ENCODE data around the gene CLDN19.

Gene CLDN19

GRCh38 chr1:42700006-42700405 is 40.0 kb downstream of the CLDN19 start:
- DNase-seq (ENCODE audit: low read depth): no peak

DNA sequence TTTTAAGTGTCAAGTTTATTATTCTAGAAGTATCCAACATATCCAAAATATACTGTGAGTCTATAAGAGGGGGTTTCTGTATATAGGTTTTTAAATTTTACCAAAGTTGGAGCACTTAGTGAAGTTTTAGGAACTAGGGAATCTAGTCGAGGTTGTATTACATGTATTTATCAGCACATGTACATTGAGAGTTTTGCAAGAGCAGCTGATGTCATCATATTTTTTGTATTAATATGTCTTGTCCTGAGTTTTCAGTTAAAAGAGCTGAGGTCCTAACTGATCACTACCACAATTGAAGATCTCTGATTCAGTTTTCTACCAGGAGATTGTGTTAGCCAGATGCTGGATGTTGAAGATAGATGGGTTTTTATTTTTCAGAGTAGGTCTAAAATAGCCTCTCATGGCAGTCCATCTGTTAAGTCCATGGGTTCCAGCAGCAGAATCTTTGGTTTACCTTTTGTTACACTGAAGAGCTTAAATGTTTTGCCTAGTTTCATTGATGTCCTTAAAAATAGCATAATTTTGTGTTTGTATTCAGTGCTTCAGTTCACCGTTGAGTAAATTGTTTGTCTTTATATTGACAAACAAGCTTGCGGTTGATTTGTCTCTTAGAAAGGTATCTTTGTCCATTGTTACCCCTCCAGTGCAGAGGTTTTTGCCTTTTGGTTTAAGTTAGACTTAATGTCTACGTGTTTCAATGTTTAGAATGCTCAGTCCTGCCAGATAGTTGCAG is 41.8 kb downstream of the CLDN19 start:
- DNase-seq (ENCODE audit: low read depth): no peak

DNA sequence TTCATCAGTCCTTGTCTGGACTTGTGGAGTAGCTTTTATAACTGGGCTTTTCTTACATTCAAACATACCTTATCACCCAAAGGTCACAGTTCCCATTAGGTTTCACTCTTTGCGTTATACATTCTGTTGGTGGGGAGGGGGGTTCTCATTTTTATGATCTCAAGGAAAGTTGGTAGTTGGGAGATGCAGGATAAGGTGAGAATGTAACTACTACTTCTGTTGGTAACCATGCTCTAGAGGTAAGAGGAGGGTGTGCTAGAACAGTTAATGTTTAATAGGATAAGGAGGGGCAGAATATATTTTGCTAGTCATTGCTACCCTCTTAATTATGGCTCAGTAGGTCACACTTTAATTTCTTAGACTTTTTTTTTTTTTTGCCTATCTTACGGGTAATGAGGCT is 47.1 kb downstream of the CLDN19 start:
- no peak for DNase-seq (ENCODE audit: low read depth)

- no peak for DNase-seq (ENCODE audit: low read depth)
These were observed 47.6 kb downstream of the CLDN19 start for GRCh38 chr1:42692461-42692860.

DNA sequence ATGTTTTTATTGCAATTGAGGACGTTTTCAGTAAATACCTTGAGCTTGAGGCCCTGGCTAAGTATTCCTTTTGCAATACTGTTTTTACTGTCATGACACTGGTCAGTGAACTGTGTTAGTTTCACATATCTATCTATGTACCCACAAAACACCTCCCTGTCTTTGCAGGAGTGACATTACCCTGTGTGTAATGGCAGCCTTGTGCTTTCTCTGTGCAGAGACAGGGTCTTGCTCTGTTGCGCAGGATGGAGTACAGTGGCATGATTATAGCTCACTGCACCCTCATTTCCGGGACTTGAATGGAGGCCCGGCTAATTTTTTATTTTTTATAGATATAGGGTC is 48.9 kb downstream of the CLDN19 start:
- no peak for DNase-seq (ENCODE audit: low read depth)

DNA sequence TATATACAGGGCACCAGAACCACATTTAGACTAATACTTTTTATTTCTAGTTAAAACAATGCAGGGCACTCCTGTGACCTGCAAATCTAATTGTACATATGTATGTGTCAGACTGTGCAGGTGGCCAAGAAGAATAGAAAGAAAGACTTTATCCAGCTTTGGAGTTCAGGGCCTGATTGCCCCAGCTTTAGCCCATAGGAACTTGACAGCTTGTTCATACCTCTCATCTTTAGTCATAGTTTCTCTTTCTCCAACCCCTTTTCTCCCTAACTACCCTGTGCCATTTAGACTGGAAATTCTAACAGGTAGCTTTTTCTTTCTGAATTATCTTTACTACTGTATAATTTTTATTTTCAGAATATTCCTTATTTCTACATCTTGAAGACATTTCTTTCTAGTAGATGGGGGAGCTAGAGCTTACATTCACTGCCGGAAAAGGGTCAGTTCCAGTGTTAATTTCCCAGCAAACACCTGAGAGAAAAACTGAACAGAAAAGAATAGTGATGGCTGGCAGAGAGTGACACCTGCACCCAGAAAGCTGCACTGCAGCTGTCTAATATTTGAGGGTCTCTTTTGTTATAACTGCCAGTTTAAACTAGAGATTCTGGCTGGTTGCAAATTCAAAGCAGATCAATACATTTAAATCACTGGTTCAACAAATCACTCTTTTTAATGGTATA is 49.4 kb downstream of the CLDN19 start:
- no peak for DNase-seq (ENCODE audit: low read depth)

DNA sequence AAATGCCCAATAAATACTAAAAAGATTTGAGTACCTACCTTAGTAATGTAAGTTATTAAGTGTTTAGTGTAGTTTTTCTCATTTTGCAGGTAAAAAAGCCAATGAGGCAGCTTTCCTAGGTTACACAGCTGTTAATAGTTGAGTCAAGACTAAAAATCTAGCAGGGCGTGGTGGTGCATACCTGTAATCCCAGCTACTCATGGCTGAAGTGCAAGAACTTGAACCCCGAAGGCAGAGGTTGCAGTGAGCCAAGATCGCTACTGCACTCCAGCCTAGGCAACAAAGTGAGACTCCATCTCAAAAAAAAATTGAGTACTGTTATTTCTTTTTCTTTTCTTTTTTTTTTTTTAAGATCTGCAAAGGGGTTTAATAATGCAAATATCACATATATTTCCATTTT is 50.1 kb downstream of the CLDN19 start:
- no peak for DNase-seq (ENCODE audit: low read depth)

DNA sequence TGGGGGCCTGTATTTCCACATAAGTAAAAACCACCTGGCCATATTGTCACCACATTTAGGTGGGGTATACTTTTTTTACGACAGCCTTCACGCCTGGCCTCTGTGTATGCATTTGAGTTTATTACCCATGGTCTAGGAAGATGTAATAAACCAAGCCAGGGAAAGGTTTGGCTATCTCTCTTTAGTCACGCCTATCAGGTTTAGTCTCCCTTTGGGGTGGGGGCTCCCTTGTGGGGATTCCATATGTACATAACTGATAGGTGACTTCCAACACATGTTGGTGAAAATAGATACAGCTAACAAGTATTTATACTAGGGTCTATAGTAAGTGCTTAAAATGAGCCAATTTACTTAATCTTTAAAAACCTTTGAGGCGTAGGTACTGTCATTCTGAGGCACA is 53.6 kb downstream of the CLDN19 start:
- DNase-seq (ENCODE audit: low read depth): no peak

DNA sequence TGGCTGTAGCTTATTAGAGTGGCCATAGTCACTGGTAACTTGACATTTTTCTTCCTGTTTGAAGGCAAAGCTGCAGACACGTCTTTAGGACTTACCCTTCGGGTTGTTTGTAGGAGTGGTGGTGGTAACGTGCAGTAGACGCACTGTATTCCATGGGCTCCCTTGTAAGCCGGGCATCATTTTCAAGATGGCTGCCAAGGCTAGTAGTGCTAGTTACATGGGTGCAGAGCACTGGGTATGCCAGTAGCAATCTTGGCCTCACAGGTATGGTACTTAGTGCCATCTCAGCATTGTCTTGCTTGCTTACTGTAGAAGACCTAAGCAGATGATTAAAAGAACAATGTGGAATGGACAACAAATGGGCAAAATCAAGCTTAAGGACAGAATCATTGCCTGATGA is 55.9 kb downstream of the CLDN19 start:
- no peak for DNase-seq (ENCODE audit: low read depth)

Data from activated T-helper 1 cell treated with Interleukin-2 at 50 U/mL for 16 hours (primary cell).